ENCODE data around the gene PDC. TPM values are rescaled to one million over a fixed set of nuclear protein-coding genes. Genes with fewer than 3 reads are reported as not detected.
"Not testable (repeated sequence)": the region's sequence is repeated elsewhere in the genome, so short reads cannot be mapped to it uniquely, and the experiment has no call there.

The PDC gene
- total RNA-seq, 1 experiment from 2014 or later: not detected

DNA sequence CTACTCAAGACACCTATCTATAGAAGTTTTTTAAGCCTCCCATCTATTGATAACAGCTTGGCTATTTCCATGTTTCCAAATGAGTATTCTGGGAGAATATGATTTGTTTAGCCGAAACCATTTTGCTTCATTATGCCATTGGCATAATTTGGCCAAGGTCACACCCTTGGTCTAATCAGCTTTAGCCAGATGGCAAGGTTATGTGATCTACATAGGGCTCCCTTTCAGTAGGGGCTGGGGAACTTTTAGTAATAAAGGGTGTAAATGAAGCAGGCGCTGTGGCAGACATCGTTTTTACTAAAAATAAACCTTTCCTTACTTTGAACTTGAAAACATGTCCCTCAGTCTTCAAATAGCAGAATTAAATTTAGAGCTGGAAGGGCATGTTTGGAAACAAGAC lies 3.0 kb upstream of the PDC start:
- no peaks in the 10 kb centered on the region for H3K9me2 ChIP-seq (ENCODE audit: insufficient read depth)
- no peaks in the 10 kb centered on the region for H4K20me1 ChIP-seq (ENCODE audit: insufficient read depth)
- H3K36me3 ChIP-seq (ENCODE audit: low read depth): no peaks in the 10 kb centered on the region
- no peaks in the 10 kb centered on the region for H3K4me1 ChIP-seq (replicated peaks; ENCODE audit: insufficient read depth)
- H3K4me3 ChIP-seq: no peak overlapping the region
- intact Hi-C loops (cut with micrococcal nuclease; ENCODE audit: unreplicated experiment): no loop called here
- H3K27ac ChIP-seq: no peak overlapping the region
- H3F3A ChIP-seq (ENCODE audit: insufficient read depth, low read depth): no peaks in the 10 kb centered on the region
- no peak overlapping the region for H2AFZ ChIP-seq
- H3K4me2 ChIP-seq: no peak overlapping the region
- no peak for TF ChIP-seq EZH2 (IDR thresholded peaks at IDR 0.05; ENCODE audit: low read depth)
- TF ChIP-seq, protein P1, sequence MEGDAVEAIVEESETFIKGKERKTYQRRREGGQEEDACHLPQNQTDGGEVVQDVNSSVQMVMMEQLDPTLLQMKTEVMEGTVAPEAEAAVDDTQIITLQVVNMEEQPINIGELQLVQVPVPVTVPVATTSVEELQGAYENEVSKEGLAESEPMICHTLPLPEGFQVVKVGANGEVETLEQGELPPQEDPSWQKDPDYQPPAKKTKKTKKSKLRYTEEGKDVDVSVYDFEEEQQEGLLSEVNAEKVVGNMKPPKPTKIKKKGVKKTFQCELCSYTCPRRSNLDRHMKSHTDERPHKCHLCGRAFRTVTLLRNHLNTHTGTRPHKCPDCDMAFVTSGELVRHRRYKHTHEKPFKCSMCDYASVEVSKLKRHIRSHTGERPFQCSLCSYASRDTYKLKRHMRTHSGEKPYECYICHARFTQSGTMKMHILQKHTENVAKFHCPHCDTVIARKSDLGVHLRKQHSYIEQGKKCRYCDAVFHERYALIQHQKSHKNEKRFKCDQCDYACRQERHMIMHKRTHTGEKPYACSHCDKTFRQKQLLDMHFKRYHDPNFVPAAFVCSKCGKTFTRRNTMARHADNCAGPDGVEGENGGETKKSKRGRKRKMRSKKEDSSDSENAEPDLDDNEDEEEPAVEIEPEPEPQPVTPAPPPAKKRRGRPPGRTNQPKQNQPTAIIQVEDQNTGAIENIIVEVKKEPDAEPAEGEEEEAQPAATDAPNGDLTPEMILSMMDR (conservative IDR thresholded peaks at IDR 0.05): no peak
- DNase-seq: no peak
- no TSS peak for BruUV-seq (replicated peaks)
- POLR2A ChIA-PET (ENCODE audit: unreplicated experiment): no interaction called here
- H3K27me3 ChIP-seq (ENCODE audit: insufficient read depth, low read depth): no peaks in the 10 kb centered on the region
- H3K9me3 ChIP-seq (ENCODE audit: insufficient read depth, low read depth): no peaks in the 10 kb centered on the region
- CTCF ChIA-PET: no interaction called here
- no peaks in the 10 kb centered on the region for H3K79me2 ChIP-seq (ENCODE audit: low read depth)

DNA sequence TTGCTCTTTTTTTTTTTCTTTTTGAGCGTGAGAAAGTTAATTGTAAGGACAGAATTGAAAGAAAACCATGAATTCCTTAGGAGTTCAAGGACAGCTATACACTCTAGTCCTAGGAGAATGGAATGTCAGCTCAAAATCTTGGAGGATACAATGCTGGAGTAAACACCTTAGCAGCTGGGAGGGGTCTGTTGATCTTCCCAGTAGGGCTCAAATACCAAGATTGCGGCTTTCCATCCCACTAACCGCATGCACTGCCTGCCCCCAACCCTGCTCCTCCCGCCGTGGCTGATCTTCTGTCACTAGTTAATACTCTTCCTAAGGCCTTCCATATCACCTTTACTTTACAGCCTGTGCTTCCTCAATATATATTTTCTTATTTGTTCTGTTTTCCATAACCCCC lies 2.6 kb upstream of the PDC start:
- no peaks in the 10 kb centered on the region for H3K79me2 ChIP-seq (ENCODE audit: low read depth)
- no peak overlapping the region for H3K4me2 ChIP-seq
- H3K4me3 ChIP-seq: no peak overlapping the region
- CTCF ChIA-PET: no interaction called here
- intact Hi-C loops (cut with micrococcal nuclease; ENCODE audit: unreplicated experiment): no loop called here
- no peaks in the 10 kb centered on the region for H3K4me1 ChIP-seq (replicated peaks; ENCODE audit: insufficient read depth)
- H3F3A ChIP-seq (ENCODE audit: insufficient read depth, low read depth): no peaks in the 10 kb centered on the region
- no TSS peak for BruUV-seq (replicated peaks)
- H3K9me2 ChIP-seq (ENCODE audit: insufficient read depth): no peaks in the 10 kb centered on the region
- H2AFZ ChIP-seq: no peak overlapping the region
- no peaks in the 10 kb centered on the region for H3K9me3 ChIP-seq (ENCODE audit: insufficient read depth, low read depth)
- no peak for DNase-seq
- H3K27me3 ChIP-seq (ENCODE audit: insufficient read depth, low read depth): no peaks in the 10 kb centered on the region
- TF ChIP-seq EZH2 (IDR thresholded peaks at IDR 0.05; ENCODE audit: low read depth): no peak
- TF ChIP-seq, protein P1 (conservative IDR thresholded peaks at IDR 0.05): no peak
- H3K36me3 ChIP-seq (ENCODE audit: low read depth): no peaks in the 10 kb centered on the region
- H4K20me1 ChIP-seq (ENCODE audit: insufficient read depth): no peaks in the 10 kb centered on the region
- POLR2A ChIA-PET (ENCODE audit: unreplicated experiment): no interaction called here
- no peak overlapping the region for H3K27ac ChIP-seq

DNA sequence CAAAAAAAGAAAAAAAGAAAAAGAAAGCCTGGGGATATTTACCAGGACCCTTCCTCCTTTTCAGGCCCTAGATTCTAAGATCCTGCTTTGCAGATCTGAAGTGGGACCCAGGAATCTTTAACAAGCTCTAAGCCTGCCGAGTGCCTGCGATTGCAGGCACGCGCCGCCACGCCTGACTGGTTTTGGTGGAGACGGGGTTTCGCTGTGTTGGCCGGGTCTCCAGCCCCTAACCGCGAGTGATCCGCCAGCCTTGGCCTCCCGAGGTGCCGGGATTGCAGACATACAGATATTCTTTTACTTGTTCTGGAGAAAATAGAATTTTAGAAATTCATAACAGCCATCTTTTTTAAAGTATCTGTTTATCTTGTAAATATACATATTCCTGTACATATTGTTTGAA lies 1.8 kb downstream of the PDC start:
- CTCF ChIA-PET; H3F3A ChIP-seq (ENCODE audit: insufficient read depth, low read depth); H4K20me1 ChIP-seq (ENCODE audit: insufficient read depth); H2AFZ ChIP-seq; DNase-seq; H3K4me2 ChIP-seq; H3K27me3 ChIP-seq (ENCODE audit: insufficient read depth, low read depth); H3K36me3 ChIP-seq (ENCODE audit: low read depth); H3K27ac ChIP-seq; H3K4me3 ChIP-seq; BruUV-seq (replicated peaks); intact Hi-C loops (cut with micrococcal nuclease; ENCODE audit: unreplicated experiment); POLR2A ChIA-PET (ENCODE audit: unreplicated experiment); H3K79me2 ChIP-seq (ENCODE audit: low read depth); H3K4me1 ChIP-seq (replicated peaks; ENCODE audit: insufficient read depth); H3K9me2 ChIP-seq (ENCODE audit: insufficient read depth); H3K9me3 ChIP-seq (ENCODE audit: insufficient read depth, low read depth): not testable (repeated sequence)

DNA sequence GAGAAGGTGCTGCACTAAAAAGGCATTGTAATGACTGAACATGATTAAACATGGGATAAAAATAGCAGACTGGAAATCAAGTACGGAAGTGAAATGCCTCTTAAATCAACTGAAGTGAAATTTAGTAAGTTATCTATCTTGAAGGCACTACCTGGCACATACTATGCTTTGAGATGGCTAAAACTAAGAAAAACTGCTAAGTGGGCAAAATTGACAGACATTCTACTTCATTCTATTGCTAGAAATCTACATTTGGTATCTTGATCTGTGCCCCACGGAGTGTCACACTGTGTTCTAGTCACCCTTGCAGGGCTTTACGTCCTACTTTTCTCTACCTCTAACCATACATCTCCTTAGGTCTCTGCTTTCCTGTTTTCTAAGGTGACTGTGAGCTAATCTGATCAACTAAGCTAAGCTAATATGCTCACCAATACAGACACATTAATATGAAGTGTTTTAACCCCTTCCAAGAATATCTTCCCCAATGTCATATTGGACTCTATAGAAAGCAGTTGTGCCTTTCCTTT lies 4.1 kb downstream of the PDC start:
- H3K27me3 ChIP-seq (ENCODE audit: insufficient read depth, low read depth): no peaks in the 10 kb centered on the region
- no peaks in the 10 kb centered on the region for H3K4me1 ChIP-seq (replicated peaks; ENCODE audit: insufficient read depth)
- no peaks in the 10 kb centered on the region for H3K9me2 ChIP-seq (ENCODE audit: insufficient read depth)
- no peaks in the 10 kb centered on the region for H3K9me3 ChIP-seq (ENCODE audit: insufficient read depth, low read depth)
- no peaks in the 10 kb centered on the region for H3F3A ChIP-seq (ENCODE audit: insufficient read depth, low read depth)
- TF ChIP-seq, protein P1 (conservative IDR thresholded peaks at IDR 0.05): no peak
- no peak for TF ChIP-seq EZH2 (IDR thresholded peaks at IDR 0.05; ENCODE audit: low read depth)
- H3K4me3 ChIP-seq: no peak overlapping the region
- no peak overlapping the region for H3K27ac ChIP-seq
- no TSS peak for BruUV-seq (replicated peaks)
- intact Hi-C loops (cut with micrococcal nuclease; ENCODE audit: unreplicated experiment): no loop called here
- ChIA-PET POLR2A (ENCODE audit: unreplicated experiment) (no interaction called here), CTCF (no interaction called here)
- H3K79me2 ChIP-seq (ENCODE audit: low read depth): no peaks in the 10 kb centered on the region
- H2AFZ ChIP-seq: no peak overlapping the region
- no peak overlapping the region for H3K4me2 ChIP-seq
- H4K20me1 ChIP-seq (ENCODE audit: insufficient read depth): no peaks in the 10 kb centered on the region
- H3K36me3 ChIP-seq (ENCODE audit: low read depth): no peaks in the 10 kb centered on the region
- no peak for DNase-seq
